ENCODE results near the gene PRSS36.

GRCh38 chr16:31187808-31188189 is 37.9 kb upstream of the PRSS36 start:
- TF ChIP-seq, protein P1, sequence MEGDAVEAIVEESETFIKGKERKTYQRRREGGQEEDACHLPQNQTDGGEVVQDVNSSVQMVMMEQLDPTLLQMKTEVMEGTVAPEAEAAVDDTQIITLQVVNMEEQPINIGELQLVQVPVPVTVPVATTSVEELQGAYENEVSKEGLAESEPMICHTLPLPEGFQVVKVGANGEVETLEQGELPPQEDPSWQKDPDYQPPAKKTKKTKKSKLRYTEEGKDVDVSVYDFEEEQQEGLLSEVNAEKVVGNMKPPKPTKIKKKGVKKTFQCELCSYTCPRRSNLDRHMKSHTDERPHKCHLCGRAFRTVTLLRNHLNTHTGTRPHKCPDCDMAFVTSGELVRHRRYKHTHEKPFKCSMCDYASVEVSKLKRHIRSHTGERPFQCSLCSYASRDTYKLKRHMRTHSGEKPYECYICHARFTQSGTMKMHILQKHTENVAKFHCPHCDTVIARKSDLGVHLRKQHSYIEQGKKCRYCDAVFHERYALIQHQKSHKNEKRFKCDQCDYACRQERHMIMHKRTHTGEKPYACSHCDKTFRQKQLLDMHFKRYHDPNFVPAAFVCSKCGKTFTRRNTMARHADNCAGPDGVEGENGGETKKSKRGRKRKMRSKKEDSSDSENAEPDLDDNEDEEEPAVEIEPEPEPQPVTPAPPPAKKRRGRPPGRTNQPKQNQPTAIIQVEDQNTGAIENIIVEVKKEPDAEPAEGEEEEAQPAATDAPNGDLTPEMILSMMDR (conservative IDR thresholded peaks at IDR 0.05; ENCODE audit: low read length) = no peak
- TF ChIP-seq EZH2phosphoT487 (IDR thresholded peaks at IDR 0.05; ENCODE audit: borderline replicate concordance, low read depth, low read length) = no peak
